Activated CD4-positive, alpha-beta T cell treated with anti-CD3 and anti-CD28 coated beads, Interleukin-2, amount 50 U/mL, for 16 hours (primary cell): ENCODE measurements around the gene MAP3K19.

Source experiments
- DNase-seq: peaks from one replicate; pipeline ENCODE4 v3.0.0-alpha.2; 2020

The MAP3K19 gene

GRCh38 chr2:134927195-134927594 is 120.1 kb downstream of the MAP3K19 start:
- no peak for DNase-seq

GRCh38 chr2:134926231-134926931 is 120.9 kb downstream of the MAP3K19 start:
- no peak for DNase-seq

- DNase-seq = no peak
Observed at GRCh38 chr2:134924912-134925311, 122.3 kb downstream of the MAP3K19 start.

- DNase-seq = peak; percentile 68
Observed at GRCh38 chr2:134919341-134920210, 127.7 kb downstream of the MAP3K19 start.

GRCh38 chr2:134918526-134919340 is 128.5 kb downstream of the MAP3K19 start, which contains the start of gene CCNT2:
Gene CCNT2 (plus strand): TSS chr2:134918822. CDS start chr2:134918855, 33 bp downstream.
- peak; percentile 100 for DNase-seq

GRCh38 chr2:134917888-134918525 is 129.2 kb downstream of the MAP3K19 start:
- no peak for DNase-seq

- DNase-seq = no peak
Observed at GRCh38 chr2:134917360-134917865, 129.8 kb downstream of the MAP3K19 start.
